Measurements from ENCODE around the gene SETD1A. TPM values are rescaled to one million over a fixed set of nuclear protein-coding genes. Genes with fewer than 3 reads are reported as not detected.

SETD1A gene
- total and polyA plus RNA-seq, 9 of the 15 experiments (the other 6 are each of a cell fraction or from before 2014, with no cell fraction given): 0.08 to 36.0 (median 4.2) TPM

DNA sequence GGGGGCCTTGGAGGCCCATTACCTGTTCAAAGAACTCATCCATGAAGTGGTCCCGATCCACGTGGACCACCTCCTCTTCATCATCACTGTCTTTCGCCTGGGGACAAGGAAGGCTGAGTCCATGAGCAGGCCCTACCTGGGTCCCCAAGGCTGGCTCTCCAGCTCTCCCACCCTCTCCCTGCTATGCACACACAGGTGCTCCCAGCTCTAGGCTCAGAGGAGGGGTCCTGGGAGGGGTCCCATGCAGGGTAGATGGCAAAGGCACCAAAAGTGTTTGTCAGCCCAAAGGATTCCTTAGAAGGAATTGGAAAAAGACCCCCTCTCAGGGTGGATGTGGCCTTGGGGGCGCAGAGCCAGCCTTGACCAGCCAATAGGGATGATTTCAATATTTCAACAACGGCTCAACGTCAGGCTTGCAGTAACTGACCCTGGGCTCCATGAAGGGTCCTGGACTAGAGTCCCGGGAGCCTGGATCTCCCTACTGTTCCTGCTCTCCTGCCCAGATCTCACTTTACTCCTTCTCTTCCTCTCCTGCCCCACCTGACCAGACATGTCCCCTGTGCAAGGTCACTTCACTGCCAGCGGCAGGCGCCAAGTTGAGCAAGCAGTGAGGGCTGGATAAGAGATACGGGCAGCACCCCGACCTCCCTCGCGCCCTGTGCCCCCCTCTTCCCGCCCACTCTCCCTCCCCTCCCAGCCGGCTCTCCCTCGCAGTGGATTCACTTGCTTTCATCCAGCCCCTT, 44.1 kb downstream of the SETD1A start (continued):
- peak; percentile 35; the same call in 1 of the 2 replicates for TF ChIP-seq CEBPB (tag; IDR thresholded peaks at IDR 0.05)
- TF ChIP-seq, protein P1, sequence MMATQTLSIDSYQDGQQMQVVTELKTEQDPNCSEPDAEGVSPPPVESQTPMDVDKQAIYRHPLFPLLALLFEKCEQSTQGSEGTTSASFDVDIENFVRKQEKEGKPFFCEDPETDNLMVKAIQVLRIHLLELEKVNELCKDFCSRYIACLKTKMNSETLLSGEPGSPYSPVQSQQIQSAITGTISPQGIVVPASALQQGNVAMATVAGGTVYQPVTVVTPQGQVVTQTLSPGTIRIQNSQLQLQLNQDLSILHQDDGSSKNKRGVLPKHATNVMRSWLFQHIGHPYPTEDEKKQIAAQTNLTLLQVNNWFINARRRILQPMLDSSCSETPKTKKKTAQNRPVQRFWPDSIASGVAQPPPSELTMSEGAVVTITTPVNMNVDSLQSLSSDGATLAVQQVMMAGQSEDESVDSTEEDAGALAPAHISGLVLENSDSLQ (IDR thresholded peaks at IDR 0.05): no peak

DNA sequence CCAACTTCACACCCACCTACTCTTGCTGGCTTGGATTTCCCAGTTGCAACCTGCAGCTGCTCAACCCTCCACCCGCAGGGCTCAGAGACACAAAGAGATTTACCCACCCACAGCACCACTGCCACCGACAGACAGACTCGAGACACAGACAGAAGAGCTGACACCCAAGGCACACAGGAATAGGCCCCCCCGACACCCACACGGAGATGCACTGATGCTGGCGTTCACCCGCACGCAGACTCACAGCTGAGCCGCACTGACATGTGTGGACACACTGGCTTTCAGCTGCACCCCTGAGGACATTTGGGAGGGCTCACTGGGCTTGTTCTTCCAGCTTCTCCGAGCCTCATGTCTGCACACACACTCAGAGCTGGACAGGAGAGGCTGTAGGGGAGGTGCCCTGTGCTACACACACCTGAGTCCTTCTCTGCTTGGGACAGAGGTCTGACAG, 44.7 kb downstream of the SETD1A start:
- TF ChIP-seq ZFPM2 (CRISPR knock-in tag; IDR thresholded peaks at IDR 0.05): no peak
- no peak for TF ChIP-seq CBFB (CRISPR knock-in tag; IDR thresholded peaks at IDR 0.05)
- no peak for TF ChIP-seq CBX2 (IDR thresholded peaks at IDR 0.05; ENCODE audit: insufficient read depth, low read length, poor library complexity, severe bottlenecking)
- TF ChIP-seq MTA3 (IDR thresholded peaks at IDR 0.05; ENCODE audit: borderline replicate concordance): no peak
- TF ChIP-seq, protein P2, sequence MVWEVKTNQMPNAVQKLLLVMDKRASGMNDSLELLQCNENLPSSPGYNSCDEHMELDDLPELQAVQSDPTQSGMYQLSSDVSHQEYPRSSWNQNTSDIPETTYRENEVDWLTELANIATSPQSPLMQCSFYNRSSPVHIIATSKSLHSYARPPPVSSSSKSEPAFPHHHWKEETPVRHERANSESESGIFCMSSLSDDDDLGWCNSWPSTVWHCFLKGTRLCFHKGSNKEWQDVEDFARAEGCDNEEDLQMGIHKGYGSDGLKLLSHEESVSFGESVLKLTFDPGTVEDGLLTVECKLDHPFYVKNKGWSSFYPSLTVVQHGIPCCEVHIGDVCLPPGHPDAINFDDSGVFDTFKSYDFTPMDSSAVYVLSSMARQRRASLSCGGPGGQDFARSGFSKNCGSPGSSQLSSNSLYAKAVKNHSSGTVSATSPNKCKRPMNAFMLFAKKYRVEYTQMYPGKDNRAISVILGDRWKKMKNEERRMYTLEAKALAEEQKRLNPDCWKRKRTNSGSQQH (CRISPR knock-in tag; IDR thresholded peaks at IDR 0.05): no peak
- TF ChIP-seq ZNF282 (CRISPR knock-in tag; IDR thresholded peaks at IDR 0.05): no peak
- TF ChIP-seq POLR3G (IDR thresholded peaks at IDR 0.05; ENCODE audit: extremely low read depth, insufficient read length, insufficient replicate concordance): no peak
- TF ChIP-seq MXI1 (IDR thresholded peaks at IDR 0.05; ENCODE audit: low read depth, low read length): no peak
- no peak for TF ChIP-seq KDM5B (IDR thresholded peaks at IDR 0.05; ENCODE audit: insufficient replicate concordance, low read depth, low read length)
- TF ChIP-seq, protein P3, sequence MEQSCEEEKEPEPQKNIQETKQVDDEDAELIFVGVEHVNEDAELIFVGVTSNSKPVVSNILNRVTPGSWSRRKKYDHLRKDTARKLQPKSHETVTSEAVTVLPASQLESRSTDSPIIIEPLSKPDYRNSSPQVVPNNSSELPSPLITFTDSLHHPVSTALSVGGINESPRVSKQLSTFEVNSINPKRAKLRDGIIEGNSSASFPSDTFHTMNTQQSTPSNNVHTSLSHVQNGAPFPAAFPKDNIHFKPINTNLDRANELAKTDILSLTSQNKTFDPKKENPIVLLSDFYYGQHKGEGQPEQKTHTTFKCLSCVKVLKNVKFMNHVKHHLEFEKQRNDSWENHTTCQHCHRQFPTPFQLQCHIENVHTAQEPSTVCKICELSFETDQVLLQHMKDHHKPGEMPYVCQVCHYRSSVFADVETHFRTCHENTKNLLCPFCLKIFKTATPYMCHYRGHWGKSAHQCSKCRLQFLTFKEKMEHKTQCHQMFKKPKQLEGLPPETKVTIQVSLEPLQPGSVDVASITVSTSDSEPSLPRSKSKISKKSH (CRISPR knock-in tag; IDR thresholded peaks at IDR 0.05): no peak
- Histone ChIP-seq H4K20me1 (replicated peaks; ENCODE audit: control insufficient read depth, insufficient read depth, low read length) (no peaks in the 10 kb centered on the region), H3K36me3 (ENCODE audit: control insufficient read depth, insufficient read depth, low read length) (no peaks in the 10 kb centered on the region), H3K9me1 (ENCODE audit: control insufficient read depth, insufficient read depth, low read length) (no peaks in the 10 kb centered on the region), H3K27me3 (ENCODE audit: control insufficient read depth in 2 of 2, insufficient read depth in 2 of 2, low read length in 2 of 2) (no peaks in the 10 kb centered on the region), H3K4me2 (ENCODE audit: insufficient read depth, low read length) (no peak overlapping the region), H3K9me3 (replicated peaks; ENCODE audit: control insufficient read depth, insufficient read depth, low read depth, low read length) (no peaks in the 10 kb centered on the region), H3K9ac (ENCODE audit: insufficient read depth in 1 of 2, low read depth in 2 of 2, low read length in 2 of 2) (peak overlapping the region in 1 of 2 experiments; percentile 82; a peak in 2 of 4 replicates), H3K4me3 (no peak overlapping the region), H3K4me1 (replicated peaks in 1 of 2; ENCODE audit: control insufficient read depth in 2 of 2, insufficient read depth in 2 of 2, low read length in 2 of 2) (peaks cover 37 to 40% of the 10 kb centered on the region in 2 experiments), H3K79me2 (ENCODE audit: control insufficient read depth, insufficient read depth, low read length) (no peaks in the 10 kb centered on the region), H2AFZ (ENCODE audit: low read depth, low read length) (peak overlapping the region; percentile 20; the same call in 1 of the 2 replicates), H3K27ac (ENCODE audit: extremely low read depth, low read depth, low read length) (no peak overlapping the region)
- DNase-seq (ENCODE audit: extremely low read depth in 1 of 4, low spot score in 3 of 4) (no peak), FAIRE-seq (no peak), ATAC-seq (no peak)
- WGBS (ENCODE audit: insufficient coverage, low coverage, missing lambda C conversion rate): 56% methylated on average over 10 of the region's 10 CpGs
- intact Hi-C loops (cut with micrococcal nuclease): no loop called here
- POLR2A ChIA-PET: interaction anchor here (0.6 to 2.1 kb wide), 6 partner anchors 21 to 454 kb away, joined by 3 to 13 read pairs (median 3); partner anchors contain the start of genes FUS and PYCARD
- in situ Hi-C loops (cut with MboI): no loop called here
- CTCF ChIA-PET (ENCODE audit: low intra/inter-chr PET ratio): no interaction called here
- no TSS peak for BruUV-seq (replicated peaks)
